HG03097 (cell line): Measurements from ENCODE around the gene PDGFRB.
"Not testable (repeated sequence)": the region's sequence is repeated elsewhere in the genome, so short reads cannot be mapped to it uniquely, and the experiment has no call there.

Experiments
- ATAC-seq: cut with Tn5 transposase; IDR thresholded peaks from one replicate; pipeline ENCODE4 v1.9.1; 2021; ENCODE audit not compliant: unreplicated experiment, low FRiP score

Gene PDGFRB

GRCh38 chr5:150101023-150101422, 54.6 kb downstream of the PDGFRB start:
- ATAC-seq, result no peak

- no peak for ATAC-seq
These were observed 58.5 kb downstream of the PDGFRB start for GRCh38 chr5:150097152-150097551.

GRCh38 chr5:150092159-150092787, 63.4 kb downstream of the PDGFRB start:
- no peak for ATAC-seq

- no peak for ATAC-seq
These were observed 69.5 kb downstream of the PDGFRB start, which contains the start of gene CSF1R for GRCh38 chr5:150085950-150086715. CSF1R (minus strand) TSS chr5:150086554; CDS start chr5:150086427, 127 bp downstream.

GRCh38 chr5:150085191-150085912, 70.3 kb downstream of the PDGFRB start:
- no peak for ATAC-seq

GRCh38 chr5:150084754-150085153, 70.9 kb downstream of the PDGFRB start:
- ATAC-seq, result not testable (repeated sequence)

GRCh38 chr5:150082889-150083288, 72.8 kb downstream of the PDGFRB start:
- ATAC-seq, result no peak

GRCh38 chr5:150082374-150082773, 73.3 kb downstream of the PDGFRB start:
- ATAC-seq, result no peak

GRCh38 chr5:150081541-150082283, 73.9 kb downstream of the PDGFRB start:
- ATAC-seq, result peak; percentile 63

- no peak for ATAC-seq
These were observed 74.8 kb downstream of the PDGFRB start for GRCh38 chr5:150080696-150081435.

GRCh38 chr5:150079909-150080461, 75.7 kb downstream of the PDGFRB start:
- no peak for ATAC-seq

GRCh38 chr5:150078802-150079689, 76.6 kb downstream of the PDGFRB start:
- ATAC-seq, result no peak

- ATAC-seq, result no peak
These were observed 77.4 kb downstream of the PDGFRB start for GRCh38 chr5:150077996-150078801.

- no peak for ATAC-seq
These were observed 78.6 kb downstream of the PDGFRB start for GRCh38 chr5:150077060-150077459.

GRCh38 chr5:150075806-150076205, 79.8 kb downstream of the PDGFRB start:
- no peak for ATAC-seq

- ATAC-seq, result no peak
These were observed 80.4 kb downstream of the PDGFRB start for GRCh38 chr5:150075233-150075632.

- ATAC-seq, result no peak
These were observed 82.0 kb downstream of the PDGFRB start for GRCh38 chr5:150073677-150074076.

GRCh38 chr5:150073086-150073625, 82.5 kb downstream of the PDGFRB start:
- no peak for ATAC-seq
